OCI-LY3 (cell line): ENCODE measurements around the gene MAPK7.

Experiments used
- CTCF ChIP-seq: fragments of 200-600, 300-600 bp; sonication (generic); IDR thresholded peaks from 2 replicates; pipeline ENCODE4 v1.5.1; 2014; ENCODE audit warnings: antibody characterized with exemption, low read length, low read depth
- EZH2phosphoT487 ChIP-seq: fragments of 200-600 bp; shearing (Covaris generic); IDR thresholded peaks from 2 replicates; pipeline ENCODE4 v1.6.1; 2018; ENCODE audit warnings: antibody characterized with exemption, mixed run types, low read depth

GRCh38 chr17:19345486-19346350, 32.6 kb upstream of the MAPK7 start:
- no peak for TF ChIP-seq CTCF
- TF ChIP-seq EZH2phosphoT487 = no peak
